OCI-LY7 (cell line): Measurements from ENCODE around the gene RIN1.

Experiments used
- EZH2phosphoT487 ChIP-seq: fragments of 200-600 bp; sonication (generic); IDR thresholded peaks from 2 replicates; pipeline ENCODE4 v1.6.1; 2018; ENCODE audit warnings: low read depth, borderline replicate concordance, mild to moderate bottlenecking, mixed run types, antibody characterized with exemption, low read length, moderate library complexity, mixed read lengths
- TF ChIP-seq, protein P1 (sequence below): fragments of 200-600 bp; sonication (generic); conservative IDR thresholded peaks from 2 replicates; pipeline ENCODE4 v1.5.1; 2014; ENCODE audit warnings: mild to moderate bottlenecking, antibody characterized with exemption, low read length, moderate library complexity, mixed read lengths

DNA sequence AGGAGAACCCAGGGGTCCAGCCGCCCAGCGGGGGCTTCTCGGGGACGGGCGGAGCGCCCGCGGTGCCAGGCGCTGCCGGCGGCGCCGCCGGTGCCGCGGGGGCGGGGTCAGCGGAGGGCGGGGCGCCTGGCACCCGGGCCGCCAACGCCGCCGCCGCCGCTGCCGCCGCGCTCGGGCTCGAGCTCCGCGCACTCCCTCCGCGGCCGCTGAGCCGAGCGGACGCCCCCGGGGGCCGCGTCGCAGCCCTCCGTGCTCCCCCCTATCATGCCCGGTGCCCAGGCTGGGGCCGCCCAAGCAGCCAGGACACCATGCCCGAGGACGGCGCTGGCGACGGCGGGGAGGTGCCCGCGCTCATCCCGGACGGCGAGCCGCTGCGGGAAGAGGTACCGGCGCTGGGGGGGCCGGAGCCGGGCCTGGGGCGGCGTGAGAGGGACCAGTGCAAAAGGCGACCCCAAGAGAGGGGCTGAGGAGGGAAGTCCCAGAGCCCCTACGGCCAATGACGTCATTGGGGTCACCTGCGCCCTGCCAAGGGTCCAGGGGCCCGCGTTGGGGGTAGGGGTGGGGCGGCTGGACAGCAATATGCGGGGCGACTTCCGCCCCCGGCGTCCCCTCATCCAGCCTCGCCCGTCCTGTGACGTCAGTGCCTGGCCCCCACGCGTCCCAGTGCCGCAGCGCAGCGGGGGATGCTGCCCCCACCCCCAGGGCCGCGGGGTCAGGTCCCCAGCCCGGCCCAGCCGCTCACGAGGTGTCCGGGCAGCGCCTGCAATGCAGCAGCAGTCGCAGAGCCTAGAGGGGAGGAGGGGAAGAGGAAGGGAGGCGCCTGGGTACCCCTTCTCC is 44.3 kb downstream of the RIN1 start, which contains the start of gene TMEM151A:
- TF ChIP-seq, protein P1, sequence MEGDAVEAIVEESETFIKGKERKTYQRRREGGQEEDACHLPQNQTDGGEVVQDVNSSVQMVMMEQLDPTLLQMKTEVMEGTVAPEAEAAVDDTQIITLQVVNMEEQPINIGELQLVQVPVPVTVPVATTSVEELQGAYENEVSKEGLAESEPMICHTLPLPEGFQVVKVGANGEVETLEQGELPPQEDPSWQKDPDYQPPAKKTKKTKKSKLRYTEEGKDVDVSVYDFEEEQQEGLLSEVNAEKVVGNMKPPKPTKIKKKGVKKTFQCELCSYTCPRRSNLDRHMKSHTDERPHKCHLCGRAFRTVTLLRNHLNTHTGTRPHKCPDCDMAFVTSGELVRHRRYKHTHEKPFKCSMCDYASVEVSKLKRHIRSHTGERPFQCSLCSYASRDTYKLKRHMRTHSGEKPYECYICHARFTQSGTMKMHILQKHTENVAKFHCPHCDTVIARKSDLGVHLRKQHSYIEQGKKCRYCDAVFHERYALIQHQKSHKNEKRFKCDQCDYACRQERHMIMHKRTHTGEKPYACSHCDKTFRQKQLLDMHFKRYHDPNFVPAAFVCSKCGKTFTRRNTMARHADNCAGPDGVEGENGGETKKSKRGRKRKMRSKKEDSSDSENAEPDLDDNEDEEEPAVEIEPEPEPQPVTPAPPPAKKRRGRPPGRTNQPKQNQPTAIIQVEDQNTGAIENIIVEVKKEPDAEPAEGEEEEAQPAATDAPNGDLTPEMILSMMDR = no peak
- TF ChIP-seq EZH2phosphoT487 = no peak
